Uterus (tissue), 4 donors: Measurements from ENCODE around the gene FAM234A. TPM values are rescaled to one million over a fixed set of nuclear protein-coding genes. Genes with fewer than 3 reads are reported as not detected.

ENCODE experiments used
- DNase-seq, 2 donors: peaks; one replicate each; pipeline ENCODE4 v3.0.0-alpha.2; 2019 to 2020
- H3K27ac ChIP-seq, 2 donors: fragments of 200-600 bp; sonication (generic); 1 replicate in 1 of 2; 2 replicates in 1 of 2; pipeline ENCODE4 v1.5.1; 2016 to 2018
- H3K27me3 ChIP-seq, 2 donors: fragments of 200-600 bp; sonication (generic); one replicate each; pipeline ENCODE4 v1.5.1; 2018 to 2019; ENCODE audit warnings: control low read depth in 1 of 2
- H3K36me3 ChIP-seq, 2 donors: fragments of 200-600 bp; sonication (generic); one replicate each; pipeline ENCODE4 v1.5.1; 2019; ENCODE audit warnings: control low read depth in 1 of 2
- H3K4me1 ChIP-seq, 2 donors: fragments of 200-600 bp; sonication (generic); one replicate each; pipeline ENCODE4 v1.5.1; 2018 to 2019; ENCODE audit warnings: control low read depth in 1 of 2
- H3K4me3 ChIP-seq, 2 donors: fragments of 200-600 bp; sonication (generic); 1 replicate in 1 of 2; 2 replicates in 1 of 2; pipeline ENCODE4 v1.5.1; 2018 to 2019; ENCODE audit warnings: mild to moderate bottlenecking in 1 of 2
- H3K9me3 ChIP-seq, 2 donors: fragments of 200-600 bp; sonication (generic); one replicate each; pipeline ENCODE4 v1.5.1; 2019; ENCODE audit warnings: control low read depth in 1 of 2
- CTCF ChIP-seq, 4 experiments: fragments of 200-600 bp in 2 of 4; fragments of 450-650 bp in 2 of 4; sonication (generic) in 2 of 4; IDR thresholded peaks; one replicate each; pipeline ENCODE4 v1.5.1; 2016 to 2019; ENCODE audit warnings: antibody characterized with exemption in 4 of 4, mild to moderate bottlenecking in 2 of 4, moderate library complexity in 1 of 4
- POLR2A ChIP-seq, 2 donors: fragments of 450-650 bp; IDR thresholded peaks; one replicate each; pipeline ENCODE4 v1.6.1; 2016; ENCODE audit warnings: antibody characterized with exemption in 2 of 2, mild to moderate bottlenecking in 1 of 2, moderate library complexity in 1 of 2
- intact Hi-C: fragments of 100-400 bp; cut with DNase I; formaldehyde crosslinking; loops from one replicate; pipeline ENCODE4 v1.15.1; 2023; ENCODE audit warnings: low total_unique reads
- total RNA-seq, 4 donors: library from RNA; depleted of rRNA in 3 of 4; stranded (reverse); fragments of >200 nt in 3 of 4; gene quantifications; one replicate each; pipeline versions ENCODE4 v1.1.0 to v1.2.4, GENCODE V29; 2014 to 2023
- donor health status: DM: yes; HTN: yes; CAD: no.

FAM234A gene
- total RNA-seq, 4 donors from 2014 or later: 5.6 to 65.5 (median 30.1) TPM

GRCh38 chr16:262121-262745, 27.6 kb downstream of the FAM234A start:
- no peak for DNase-seq
- Histone ChIP-seq H3K27me3 (no peaks in the 10 kb centered on the region), H3K9me3 (no peaks in the 10 kb centered on the region), H3K36me3 (no peaks in the 10 kb centered on the region), H3K27ac (no peak overlapping the region), H3K4me3 (no peak overlapping the region), H3K4me1 (no peaks in the 10 kb centered on the region)
- intact Hi-C loops: no loop called here
- no peak for TF ChIP-seq CTCF (IDR thresholded peaks at IDR 0.05)

- DNase-seq: no peak
- Histone ChIP-seq H3K27me3 (no peaks in the 10 kb centered on the region), H3K36me3 (no peaks in the 10 kb centered on the region), H3K4me1 (no peaks in the 10 kb centered on the region), H3K4me3 (no peak overlapping the region), H3K9me3 (no peaks in the 10 kb centered on the region), H3K27ac (no peak overlapping the region)
- intact Hi-C loops: no loop called here
- TF ChIP-seq POLR2A (IDR thresholded peaks at IDR 0.05) (no peak), CTCF (IDR thresholded peaks at IDR 0.05) (no peak)
These were observed 28.7 kb downstream of the FAM234A start for GRCh38 chr16:263182-263774.

GRCh38 chr16:263944-264343, 29.3 kb downstream of the FAM234A start:
- H3K4me1 ChIP-seq: no peaks in the 10 kb centered on the region
- DNase-seq: no peak
- H3K27me3 ChIP-seq: no peaks in the 10 kb centered on the region
- H3K36me3 ChIP-seq: no peaks in the 10 kb centered on the region
- no peaks in the 10 kb centered on the region for H3K9me3 ChIP-seq
- H3K4me3 ChIP-seq: no peak overlapping the region
- intact Hi-C loops: no loop called here
- no peak for TF ChIP-seq POLR2A (IDR thresholded peaks at IDR 0.05)
- no peak for TF ChIP-seq CTCF (IDR thresholded peaks at IDR 0.05)
- no peak overlapping the region for H3K27ac ChIP-seq

- no peaks in the 10 kb centered on the region for H3K4me1 ChIP-seq
- no peak overlapping the region for H3K4me3 ChIP-seq
- no peaks in the 10 kb centered on the region for H3K36me3 ChIP-seq
- no peak overlapping the region for H3K27ac ChIP-seq
- no peaks in the 10 kb centered on the region for H3K9me3 ChIP-seq
- TF ChIP-seq POLR2A (IDR thresholded peaks at IDR 0.05) (no peak), CTCF (IDR thresholded peaks at IDR 0.05) (no peak)
- no peaks in the 10 kb centered on the region for H3K27me3 ChIP-seq
- intact Hi-C loops: no loop called here
- no peak for DNase-seq
These were observed 29.9 kb downstream of the FAM234A start for GRCh38 chr16:264440-264951.

- no peak for DNase-seq
- H3K4me1 ChIP-seq: no peaks in the 10 kb centered on the region
- intact Hi-C loops: no loop called here
- H3K27me3 ChIP-seq: no peaks in the 10 kb centered on the region
- H3K4me3 ChIP-seq: no peak overlapping the region
- H3K36me3 ChIP-seq: no peaks in the 10 kb centered on the region
- TF ChIP-seq CTCF (IDR thresholded peaks at IDR 0.05) (no peak), POLR2A (IDR thresholded peaks at IDR 0.05) (no peak)
- H3K27ac ChIP-seq: no peak overlapping the region
- no peaks in the 10 kb centered on the region for H3K9me3 ChIP-seq
These were observed 30.4 kb downstream of the FAM234A start for GRCh38 chr16:265002-265529.
